ENCODE data around the gene PDF. TPM values are rescaled to one million over a fixed set of nuclear protein-coding genes. Genes with fewer than 3 reads are reported as not detected.

Gene PDF
- total RNA-seq, 1 donor from 2014 or later = 21.5 TPM

GRCh38 chr16:69351309-69352027, 21.1 kb upstream of the PDF start, which contains the start of gene TMED6:
Gene TMED6, minus strand, starts transcription at chr16:69351786. Its CDS starts 33 bp downstream, at chr16:69351753.
- H3K9me3 Mint-ChIP-seq = no peaks in the 10 kb centered on the region
- intact Hi-C loops (cut with micrococcal nuclease) = no loop called here
- H3K36me3 Mint-ChIP-seq (ENCODE audit: low read depth) = peaks cover 25% of the 10 kb centered on the region
- H3K4me1 Mint-ChIP-seq (ENCODE audit: low read depth) = no peaks in the 10 kb centered on the region
- no peaks in the 10 kb centered on the region for H3K27me3 Mint-ChIP-seq (ENCODE audit: insufficient read depth)
- DNase-seq (ENCODE audit: low spot score) = no peak
- no peak within 1 kb of the TSS for H3K27ac Mint-ChIP-seq
- no peak within 1 kb of the TSS for H3K4me3 Mint-ChIP-seq

GRCh38 chr16:69350536-69351133, 20.2 kb upstream of the PDF start:
- no peaks in the 10 kb centered on the region for H3K4me1 Mint-ChIP-seq (ENCODE audit: low read depth)
- H3K4me3 Mint-ChIP-seq = no peak overlapping the region
- no peak for DNase-seq (ENCODE audit: low spot score)
- no peak overlapping the region for H3K27ac Mint-ChIP-seq
- H3K9me3 Mint-ChIP-seq = no peaks in the 10 kb centered on the region
- no peaks in the 10 kb centered on the region for H3K27me3 Mint-ChIP-seq (ENCODE audit: insufficient read depth)
- H3K36me3 Mint-ChIP-seq (ENCODE audit: low read depth) = peaks cover 24% of the 10 kb centered on the region
- intact Hi-C loops (cut with micrococcal nuclease) = no loop called here

GRCh38 chr16:69349536-69349935, 19.1 kb upstream of the PDF start:
- Mint-ChIP-seq H3K4me1 (ENCODE audit: low read depth) (no peaks in the 10 kb centered on the region), H3K4me3 (no peak overlapping the region), H3K27me3 (ENCODE audit: insufficient read depth) (no peaks in the 10 kb centered on the region), H3K9me3 (no peaks in the 10 kb centered on the region), H3K36me3 (ENCODE audit: low read depth) (peaks cover 23% of the 10 kb centered on the region), H3K27ac (no peak overlapping the region)
- DNase-seq (ENCODE audit: low spot score) = no peak
- intact Hi-C loops (cut with micrococcal nuclease) = no loop called here

GRCh38 chr16:69348222-69348621, 17.8 kb upstream of the PDF start:
- H3K9me3 Mint-ChIP-seq = no peaks in the 10 kb centered on the region
- peaks cover 26% of the 10 kb centered on the region for H3K36me3 Mint-ChIP-seq (ENCODE audit: low read depth)
- no peak for DNase-seq (ENCODE audit: low spot score)
- intact Hi-C loops (cut with micrococcal nuclease) = no loop called here
- H3K27me3 Mint-ChIP-seq (ENCODE audit: insufficient read depth) = no peaks in the 10 kb centered on the region
- no peak overlapping the region for H3K27ac Mint-ChIP-seq
- H3K4me1 Mint-ChIP-seq (ENCODE audit: low read depth) = peaks cover 2% of the 10 kb centered on the region
- no peak overlapping the region for H3K4me3 Mint-ChIP-seq

- H3K27me3 Mint-ChIP-seq (ENCODE audit: insufficient read depth) = no peaks in the 10 kb centered on the region
- H3K4me3 Mint-ChIP-seq = no peak overlapping the region
- H3K27ac Mint-ChIP-seq = peak overlapping the region; percentile 40
- peaks cover 7% of the 10 kb centered on the region for H3K4me1 Mint-ChIP-seq (ENCODE audit: low read depth)
- peaks cover 33% of the 10 kb centered on the region for H3K36me3 Mint-ChIP-seq (ENCODE audit: low read depth)
- DNase-seq (ENCODE audit: low spot score) = no peak
- intact Hi-C loops (cut with micrococcal nuclease) = no loop called here
- H3K9me3 Mint-ChIP-seq = no peaks in the 10 kb centered on the region
Measured at GRCh38 chr16:69346683-69347082, 16.3 kb upstream of the PDF start.

- Mint-ChIP-seq H3K27me3 (ENCODE audit: insufficient read depth) (no peaks in the 10 kb centered on the region), H3K27ac (no peak overlapping the region)
Measured at GRCh38 chr16:69345923-69346322, 15.5 kb upstream of the PDF start.

GRCh38 chr16:69344171-69344570, 13.8 kb upstream of the PDF start:
- no peak overlapping the region for H3K4me3 Mint-ChIP-seq
- no peaks in the 10 kb centered on the region for H3K27me3 Mint-ChIP-seq (ENCODE audit: insufficient read depth)
- intact Hi-C loops (cut with micrococcal nuclease) = no loop called here
- H3K4me1 Mint-ChIP-seq (ENCODE audit: low read depth) = peaks cover 21% of the 10 kb centered on the region
- H3K27ac Mint-ChIP-seq = no peak overlapping the region
- peaks cover 46% of the 10 kb centered on the region for H3K36me3 Mint-ChIP-seq (ENCODE audit: low read depth)
- no peaks in the 10 kb centered on the region for H3K9me3 Mint-ChIP-seq
- DNase-seq (ENCODE audit: low spot score) = no peak

More at GRCh38 chr16:69345923-69346322, 15.5 kb upstream of the PDF start:
- Mint-ChIP-seq H3K4me3 (no peak overlapping the region), H3K36me3 (ENCODE audit: low read depth) (peaks cover 38% of the 10 kb centered on the region), H3K9me3 (no peaks in the 10 kb centered on the region), H3K4me1 (ENCODE audit: low read depth) (peaks cover 15% of the 10 kb centered on the region)
- intact Hi-C loops (cut with micrococcal nuclease) = no loop called here
- DNase-seq (ENCODE audit: low spot score) = no peak

GRCh38 chr16:69340095-69340644, 9.8 kb upstream of the PDF start:
- peak overlapping the region; percentile 99 for H3K4me3 Mint-ChIP-seq
- intact Hi-C loops (cut with micrococcal nuclease) = no loop called here
- peak; percentile 12 for DNase-seq (ENCODE audit: low spot score)
- H3K36me3 Mint-ChIP-seq (ENCODE audit: low read depth) = peaks cover 48% of the 10 kb centered on the region
- no peaks in the 10 kb centered on the region for H3K27me3 Mint-ChIP-seq (ENCODE audit: insufficient read depth)
- H3K4me1 Mint-ChIP-seq (ENCODE audit: low read depth) = peaks cover 43% of the 10 kb centered on the region
- H3K27ac Mint-ChIP-seq = peak overlapping the region; percentile 99
- H3K9me3 Mint-ChIP-seq = no peaks in the 10 kb centered on the region

- DNase-seq (ENCODE audit: low spot score) = peak; percentile 91
- H3K36me3 Mint-ChIP-seq (ENCODE audit: low read depth) = peaks cover 50% of the 10 kb centered on the region
Measured at GRCh38 chr16:69339289-69340094, 9.1 kb upstream of the PDF start, which contains the start of the genes COG8 and NIP7. Gene COG8, minus strand, starts transcription at chr16:69339564. Its CDS starts 12 bp downstream, at chr16:69339552. Gene NIP7, plus strand, starts transcription at chr16:69339772. Its CDS starts 58 bp downstream, at chr16:69339830.

GRCh38 chr16:69338557-69339288, 8.3 kb upstream of the PDF start:
- H3K4me3 Mint-ChIP-seq = peak overlapping the region; percentile 99
- H3K27me3 Mint-ChIP-seq (ENCODE audit: insufficient read depth) = no peaks in the 10 kb centered on the region
- no peaks in the 10 kb centered on the region for H3K9me3 Mint-ChIP-seq
- H3K4me1 Mint-ChIP-seq (ENCODE audit: low read depth) = peaks cover 43% of the 10 kb centered on the region
- no peak for DNase-seq (ENCODE audit: low spot score)
- H3K36me3 Mint-ChIP-seq (ENCODE audit: low read depth) = peaks cover 58% of the 10 kb centered on the region
- H3K27ac Mint-ChIP-seq = peak overlapping the region; percentile 86
- intact Hi-C loops (cut with micrococcal nuclease) = loop anchor here (1.0 to 10.0 kb wide), 10 partner anchors 8 to 1620 kb away; partner anchors contain the start of genes CHTF8, COG4, GFOD2 and NFAT5

More at GRCh38 chr16:69339289-69340094, 9.1 kb upstream of the PDF start, which contains the start of the genes COG8 and NIP7:
- peak within 1 kb of the TSS; percentile 99 for H3K27ac Mint-ChIP-seq
- H3K4me3 Mint-ChIP-seq = peak within 1 kb of the TSS; percentile 99
- no peaks in the 10 kb centered on the region for H3K9me3 Mint-ChIP-seq
- peaks cover 43% of the 10 kb centered on the region for H3K4me1 Mint-ChIP-seq (ENCODE audit: low read depth)
- intact Hi-C loops (cut with micrococcal nuclease) = loop anchor here (1.0 to 10.0 kb wide), 10 partner anchors 9 to 1621 kb away; partner anchors contain the start of genes CHTF8, COG4, GFOD2 and NFAT5
- H3K27me3 Mint-ChIP-seq (ENCODE audit: insufficient read depth) = no peaks in the 10 kb centered on the region

GRCh38 chr16:69334696-69335095, 4.3 kb upstream of the PDF start:
- intact Hi-C loops (cut with micrococcal nuclease) = loop anchor here (5.0 to 10.0 kb wide), 2 partner anchors 233 to 1190 kb away; partner anchors contain the start of genes COG4, NFAT5 and SF3B3
- Mint-ChIP-seq H3K4me1 (ENCODE audit: low read depth) (peaks cover 22% of the 10 kb centered on the region), H3K9me3 (no peaks in the 10 kb centered on the region), H3K27ac (no peak overlapping the region), H3K27me3 (ENCODE audit: insufficient read depth) (no peaks in the 10 kb centered on the region), H3K4me3 (no peak overlapping the region), H3K36me3 (ENCODE audit: low read depth) (peaks cover 40% of the 10 kb centered on the region)
- DNase-seq (ENCODE audit: low spot score) = no peak

Data from activated T-helper 1 cell treated with anti-CD3 and anti-CD28 coated beads, Interleukin-12 subunit alpha, Interleukin-12 subunit beta, Interleukin-2, Interleukin-4 antibody, amounts not matched to agents 30 ng/mL and 10 ng/mL and 1 ng/mL, durations not matched to agents 14 hours and 24 hours and 36 hours (primary cell).